Right lung (tissue), 5 donors: Measurements from ENCODE around the gene MYCBP2. TPM values are rescaled to one million over a fixed set of nuclear protein-coding genes. Genes with fewer than 3 reads are reported as not detected.
"Not testable (repeated sequence)": the region's sequence is repeated elsewhere in the genome, so short reads cannot be mapped to it uniquely, and the experiment has no call there.

Experiments
- DNase-seq, 2 donors: peaks; one replicate each; pipeline ENCODE4 v3.0.0-alpha.2; 2013
- polyA plus RNA-seq, 5 donors: library from polyadenylated mRNA; unstranded; fragments of 120-200 nt; gene quantifications; one replicate each; pipeline versions ENCODE4 v1.2.1 to v1.2.3, GENCODE V29; 2013; ENCODE audit warnings: inconsistent platforms in 1 of 5, low replicate concordance in 1 of 5; ENCODE audit not compliant: insufficient read length in 5 of 5, insufficient read depth in 1 of 5

MYCBP2 gene
- polyA plus RNA-seq, 5 donors, result 57.6 to 77.4 (median 69.5) TPM

DNA sequence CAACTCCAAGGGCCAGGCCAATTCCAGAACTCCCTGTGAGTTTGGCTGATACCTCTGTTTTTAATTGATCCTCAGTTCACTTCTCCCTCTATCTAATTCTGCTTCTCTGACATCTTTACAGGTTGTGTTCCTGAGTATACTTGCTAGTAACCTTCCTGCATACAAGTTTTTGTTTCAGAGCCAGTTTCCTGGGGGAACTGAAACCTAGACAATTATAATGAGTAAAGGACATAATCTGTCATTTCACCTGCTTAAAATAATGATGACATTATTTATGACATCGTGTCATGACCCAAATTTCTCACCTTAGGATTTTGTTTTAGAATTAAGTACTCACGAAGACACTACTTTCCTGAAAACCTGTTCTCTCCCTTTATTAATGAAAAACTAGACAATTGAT is 12.5 kb upstream of the MYCBP2 start:
- DNase-seq, result no peak

DNA sequence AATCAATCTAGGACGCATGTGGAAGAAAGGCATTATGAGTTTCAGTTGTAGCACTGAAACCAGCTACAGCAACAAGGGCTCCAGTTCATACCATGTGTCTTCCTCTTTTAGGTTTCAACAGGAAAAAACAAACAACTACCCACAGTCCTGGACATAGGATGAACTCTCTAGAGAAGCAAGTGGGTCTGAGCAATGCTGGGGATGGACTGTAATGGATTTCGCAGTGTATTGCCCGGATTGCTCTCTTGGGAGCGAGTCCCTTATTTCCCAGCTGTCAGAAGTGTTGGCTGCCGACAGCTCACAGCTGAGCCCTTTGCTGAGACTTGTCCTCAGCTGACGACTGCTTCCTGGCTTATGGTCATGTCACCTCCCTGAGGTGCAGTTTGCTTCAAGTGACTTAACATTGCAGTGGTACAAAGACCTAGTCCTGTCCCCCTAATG is 12.1 kb upstream of the MYCBP2 start:
- no peak for DNase-seq

DNA sequence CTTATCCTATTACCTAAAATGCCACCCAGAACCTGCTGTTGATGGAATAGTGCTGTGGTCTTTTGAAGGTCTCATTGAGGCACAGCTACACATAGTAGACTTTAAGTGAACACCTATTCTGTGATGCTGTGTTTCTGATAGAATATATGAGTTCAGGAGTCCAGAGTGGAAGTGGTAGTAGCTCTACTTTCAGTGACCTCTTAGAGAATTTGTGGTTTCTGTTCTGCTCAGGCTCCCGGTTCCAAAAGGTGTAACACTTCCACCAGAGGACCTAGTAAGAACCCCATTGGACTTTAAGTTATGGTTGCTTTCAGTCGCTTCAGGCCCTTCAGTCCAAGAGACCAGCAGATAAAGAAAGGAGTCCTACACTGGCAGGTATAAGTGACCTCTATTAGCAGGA is 11.4 kb upstream of the MYCBP2 start:
- DNase-seq, result no peak

DNA sequence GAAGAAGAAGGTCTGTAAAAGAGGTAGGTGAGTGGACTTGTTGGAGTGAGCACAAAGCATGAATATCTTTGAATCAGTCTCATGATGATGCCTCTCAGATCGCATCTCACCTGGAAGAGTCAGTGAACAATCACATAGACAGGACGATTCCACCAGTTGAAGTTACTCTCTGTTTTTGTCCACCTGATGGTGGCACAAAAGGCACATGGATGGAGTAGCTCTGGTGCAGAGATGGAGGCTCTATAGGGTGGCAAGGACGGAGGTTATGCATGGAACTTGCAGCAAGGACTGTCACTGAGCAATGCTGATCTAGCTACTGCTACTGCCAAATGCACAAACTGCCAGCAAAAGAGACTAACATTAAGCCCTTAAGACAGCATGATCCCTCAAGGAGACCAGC is 10.3 kb upstream of the MYCBP2 start:
- no peak for DNase-seq

DNA sequence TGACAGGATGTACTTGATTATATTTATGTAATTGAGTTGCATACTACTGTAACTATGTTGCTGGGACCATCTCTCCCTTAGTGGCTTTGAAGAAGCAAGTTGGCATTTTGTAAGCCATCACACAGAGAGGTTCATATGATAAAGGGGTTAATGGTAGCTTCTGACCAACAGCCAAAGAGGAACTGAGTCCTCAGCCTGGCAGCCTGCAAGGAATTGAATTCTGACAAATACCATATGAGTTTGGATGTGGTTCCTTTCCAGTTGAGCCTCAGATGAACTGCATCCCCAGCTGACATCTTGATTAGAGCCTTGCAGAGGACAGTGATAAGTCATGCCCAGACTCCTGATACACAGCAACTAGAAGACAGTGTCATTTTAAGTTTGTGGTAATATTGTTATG is 8.6 kb upstream of the MYCBP2 start:
- DNase-seq, result no peak

DNA sequence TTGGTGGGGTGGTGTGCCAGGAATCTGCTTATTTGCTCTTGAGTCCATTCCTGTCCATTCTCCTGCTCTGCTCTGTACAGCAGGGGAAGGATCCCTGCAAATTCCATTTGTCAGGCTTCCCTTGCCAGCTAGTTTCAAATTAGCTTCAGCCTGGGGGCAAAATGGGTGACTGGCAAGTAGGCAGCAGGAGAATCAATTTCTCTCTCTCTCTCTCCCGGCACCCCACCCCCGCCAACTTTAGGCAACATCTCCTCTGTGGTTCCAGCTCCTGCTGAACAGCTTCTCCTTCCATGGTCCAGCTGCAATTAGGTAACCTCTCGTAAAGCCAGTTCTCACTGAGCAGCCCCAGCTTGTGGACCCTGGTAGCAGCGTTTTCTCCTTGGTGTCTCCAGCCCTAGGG is 6.7 kb upstream of the MYCBP2 start:
- no peak for DNase-seq

DNA sequence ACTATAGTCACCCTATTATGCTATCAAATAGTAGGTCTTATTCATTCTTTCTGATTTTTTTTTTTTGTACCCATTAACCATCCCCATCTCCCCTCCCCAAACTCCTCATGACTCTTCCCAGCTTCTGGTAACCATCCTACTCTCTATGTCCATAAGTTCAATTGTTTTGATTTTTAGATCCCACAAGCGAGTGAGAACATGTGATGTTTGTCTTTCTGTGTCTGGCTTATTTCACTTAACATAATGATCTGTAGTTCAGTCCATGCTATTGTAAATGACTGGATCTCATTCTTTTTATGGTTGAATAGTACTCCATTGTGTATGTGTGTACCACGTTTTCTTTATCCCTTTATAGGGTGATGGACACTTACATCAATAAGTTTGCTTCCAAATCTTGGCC is 4.5 kb upstream of the MYCBP2 start:
- DNase-seq, result no peak

DNA sequence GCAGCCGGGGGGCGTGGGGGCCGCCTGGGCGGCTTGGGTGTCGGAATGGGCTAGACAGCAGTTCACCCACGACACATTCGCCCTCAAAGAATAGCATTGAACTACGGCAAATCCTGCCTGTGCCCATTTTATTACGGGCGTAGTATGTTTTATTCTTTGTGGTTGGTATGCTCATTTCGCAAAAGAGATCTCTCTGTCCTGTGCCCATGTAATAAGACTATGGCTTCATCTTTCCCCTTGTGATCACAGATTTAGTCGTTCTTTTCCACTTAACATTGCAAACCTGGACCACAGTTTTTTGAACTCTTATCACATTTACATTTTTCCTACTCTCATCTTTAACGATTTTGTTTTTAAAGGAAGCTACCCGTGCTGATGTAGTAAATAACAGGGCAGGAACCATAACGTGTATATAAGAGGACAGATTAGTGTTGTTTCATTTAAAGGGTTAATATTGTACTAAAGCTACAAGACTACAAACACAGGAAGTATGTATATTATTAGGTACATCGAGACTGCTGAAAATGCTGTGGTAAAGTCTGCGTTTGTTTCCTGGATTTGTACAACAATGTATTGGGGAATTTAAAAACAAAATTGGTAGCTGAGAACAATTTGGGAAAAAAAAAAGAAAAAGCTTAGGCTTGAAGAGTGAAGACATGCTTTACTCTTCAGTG is 3.2 kb upstream of the MYCBP2 start:
- peak; percentile 77 for DNase-seq

DNA sequence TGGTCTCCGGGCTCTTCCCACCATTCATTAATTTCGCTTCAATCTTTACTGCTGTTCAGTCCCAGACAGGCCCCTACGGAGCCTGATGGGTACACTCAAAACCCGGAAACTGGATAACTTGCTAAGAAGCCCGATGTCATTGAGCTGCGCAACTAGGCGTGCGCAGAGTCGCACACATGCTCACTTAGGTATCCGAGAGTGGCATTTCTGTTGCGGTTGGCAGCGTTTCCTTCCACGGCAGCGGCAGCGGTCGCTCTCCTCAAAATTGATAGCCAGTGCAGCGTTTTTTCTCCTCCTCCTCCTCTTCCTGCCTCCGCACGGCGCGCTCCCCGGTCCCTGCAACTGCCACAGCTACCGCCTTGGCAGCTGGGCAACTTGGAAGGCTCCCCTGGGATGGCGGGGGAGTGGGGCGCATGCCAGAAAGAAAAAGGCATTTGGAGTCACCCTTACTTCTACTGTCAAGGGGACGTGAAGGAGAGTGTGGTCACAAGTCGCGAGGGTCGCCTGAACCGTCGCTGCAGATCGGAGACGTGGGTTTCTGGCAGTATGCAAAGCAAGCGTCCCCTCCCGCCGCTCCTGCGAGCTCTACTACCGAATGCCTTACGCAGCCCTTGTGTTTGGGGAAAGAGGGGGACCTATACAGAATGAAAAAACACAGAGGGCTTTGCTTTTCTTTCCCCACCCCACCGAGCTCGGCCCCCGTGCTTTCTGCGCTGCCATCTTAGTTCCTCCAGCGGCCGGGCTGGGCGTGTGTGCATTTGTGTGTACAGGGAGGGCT is 2.4 kb upstream of the MYCBP2 start:
- peak; percentile 89 to 91 for DNase-seq

DNA sequence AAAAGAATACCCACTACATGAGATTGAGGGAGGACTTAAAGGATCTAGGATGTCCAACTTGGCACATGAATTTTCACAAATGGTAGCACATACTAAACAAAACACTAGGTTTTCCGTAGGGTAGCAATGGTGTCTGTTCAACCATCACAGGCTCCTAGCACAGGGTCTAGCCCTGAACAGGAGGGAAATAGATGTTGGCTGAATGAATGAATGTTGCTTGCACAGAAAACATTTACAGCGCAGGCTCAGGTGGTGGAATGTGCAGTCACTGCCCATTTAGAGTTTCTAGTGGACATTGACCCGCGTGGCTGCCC is 1.9 kb upstream of the MYCBP2 start:
- no peak for DNase-seq

DNA sequence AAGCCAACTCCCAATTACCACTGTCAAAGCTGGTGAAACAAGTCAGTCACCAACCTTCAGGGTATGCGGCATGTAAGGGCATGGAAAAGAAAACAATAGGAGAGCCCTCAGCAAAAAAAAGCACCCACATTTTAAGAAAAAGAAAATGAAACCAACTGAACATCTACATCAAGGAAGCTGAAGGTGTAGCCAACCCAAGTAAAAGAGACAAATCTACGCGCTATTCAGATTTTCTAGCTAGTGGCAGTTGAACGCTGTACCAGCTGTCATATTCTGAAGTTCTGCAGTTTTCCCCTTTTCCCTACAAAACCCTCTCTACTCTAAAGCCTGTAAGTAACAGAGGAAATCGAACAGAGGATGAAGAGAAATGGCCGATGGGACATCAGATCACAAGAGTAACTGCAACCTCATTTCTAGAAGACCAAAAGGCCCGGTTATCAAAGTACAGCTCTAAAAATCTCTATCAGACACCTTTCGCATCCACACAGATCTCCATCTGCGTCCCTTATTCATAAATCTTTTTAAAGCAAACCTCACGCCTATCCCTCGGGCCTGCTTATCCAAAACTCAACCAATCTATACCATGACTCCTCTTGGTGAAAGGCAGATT is 1.4 kb downstream of the MYCBP2 start:
- peak in 1 of 2 donors; percentile 17 for DNase-seq

DNA sequence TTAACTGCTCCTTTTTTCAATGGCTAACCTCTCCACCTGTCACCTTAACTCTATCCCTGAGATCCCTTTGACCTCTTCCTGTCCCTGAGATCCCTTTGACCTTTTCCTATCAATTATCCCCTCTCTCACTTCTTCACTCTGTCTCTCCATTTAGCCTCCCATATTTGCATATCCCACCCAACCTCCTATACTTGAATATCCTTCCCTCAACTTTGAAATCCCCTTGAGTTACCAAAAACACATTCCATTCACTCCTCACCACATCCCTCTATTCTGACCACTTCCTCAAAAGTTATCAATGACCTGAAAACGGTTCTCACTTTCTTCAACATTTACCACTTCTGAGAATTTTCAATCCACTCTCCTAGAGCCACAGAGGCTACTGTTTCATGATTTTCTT is 3.0 kb downstream of the MYCBP2 start:
- DNase-seq, result no peak

DNA sequence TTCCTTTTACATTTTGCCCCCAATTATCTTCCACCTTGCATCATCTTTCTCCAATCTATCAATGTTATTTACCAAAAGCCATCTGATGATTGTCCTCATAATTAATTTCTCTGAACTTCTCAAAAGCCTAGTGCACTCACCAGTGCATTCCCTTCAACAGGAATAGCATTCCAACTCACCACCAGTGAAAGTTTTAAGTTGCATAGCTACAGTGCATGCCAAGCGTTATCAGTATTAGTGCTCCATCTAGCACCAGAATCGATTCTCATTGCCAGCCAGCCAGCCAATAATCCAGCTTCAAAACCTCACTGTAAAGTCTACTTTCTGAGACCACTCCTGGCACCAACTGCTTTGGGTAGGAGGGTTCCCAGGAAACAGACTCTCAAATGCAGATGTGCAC is 7.4 kb downstream of the MYCBP2 start:
- no peak for DNase-seq

DNA sequence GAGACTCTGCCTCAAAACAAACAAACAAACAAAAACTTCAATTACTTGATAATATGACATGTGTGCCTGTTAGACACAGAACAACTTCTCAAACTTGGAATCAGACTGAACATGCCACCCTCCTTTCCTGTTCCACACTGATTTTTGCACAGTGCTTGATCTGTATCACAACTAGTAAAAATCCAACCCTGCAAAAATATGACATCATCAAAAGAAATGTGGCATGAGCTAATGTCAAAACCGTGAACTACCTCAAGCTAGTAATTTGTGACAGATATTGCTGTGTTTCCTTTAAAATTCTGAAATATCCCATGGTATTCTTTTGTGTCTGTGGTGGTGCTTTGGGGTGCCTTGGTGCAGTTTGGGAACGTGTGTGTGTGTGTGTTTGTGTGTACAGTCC is 8.2 kb downstream of the MYCBP2 start:
- DNase-seq, result no peak

DNA sequence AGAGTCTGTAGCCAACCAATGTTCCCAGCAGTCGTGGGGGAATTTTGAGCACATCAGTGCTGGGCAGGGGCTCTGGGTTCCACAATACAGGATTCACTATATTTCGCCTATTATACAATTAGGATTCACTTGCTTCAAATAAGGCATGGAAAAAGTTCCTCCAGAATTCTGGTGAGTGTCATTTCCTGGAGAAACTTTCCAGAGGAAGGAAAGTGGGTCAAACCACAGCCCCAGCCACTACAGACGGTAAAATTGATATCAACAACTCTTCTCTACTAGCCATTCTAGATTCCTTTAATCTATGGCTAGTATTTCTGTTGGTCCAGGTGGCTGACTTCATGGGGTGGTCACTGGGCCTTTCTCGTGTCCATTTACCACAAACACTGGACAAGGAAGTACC is 10.5 kb downstream of the MYCBP2 start:
- no peak for DNase-seq

DNA sequence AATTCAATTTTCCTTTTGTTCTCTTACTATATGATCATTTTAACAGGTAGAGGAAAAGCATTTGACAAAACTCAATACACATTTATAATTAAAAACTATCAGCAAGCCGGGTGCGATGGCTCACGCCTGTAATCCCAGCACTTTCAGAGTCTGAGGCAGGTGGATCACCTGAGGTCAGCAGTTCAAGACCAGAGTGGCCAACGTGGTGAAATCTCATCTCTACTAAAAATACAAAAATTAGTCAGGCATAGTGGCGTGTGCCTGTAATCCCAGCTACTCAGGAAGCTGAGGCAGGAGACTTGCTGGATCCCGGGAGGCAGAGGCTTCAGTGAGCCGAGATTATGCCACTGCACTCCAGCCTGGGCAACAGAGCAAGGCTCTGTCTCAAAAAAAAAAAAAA is 11.4 kb downstream of the MYCBP2 start:
- DNase-seq, result not testable (repeated sequence)

DNA sequence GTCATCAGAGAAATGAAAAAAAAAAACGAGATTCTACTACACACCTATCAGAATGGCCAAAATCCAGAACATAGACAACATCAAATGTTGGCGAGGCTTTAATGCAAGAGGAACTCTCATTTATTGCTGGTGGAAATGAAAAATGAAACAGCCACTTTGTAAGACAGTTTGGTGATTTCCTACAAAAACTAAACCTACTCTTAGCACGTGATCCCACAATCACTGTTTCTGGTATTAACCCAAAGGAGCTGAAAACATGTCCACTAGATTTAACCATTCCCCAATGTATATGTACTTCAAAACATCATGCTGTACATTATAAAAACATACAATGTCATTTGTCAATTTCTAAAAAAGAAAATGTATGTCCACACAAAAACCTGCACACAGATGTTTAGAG is 13.0 kb downstream of the MYCBP2 start:
- DNase-seq, result no peak

DNA sequence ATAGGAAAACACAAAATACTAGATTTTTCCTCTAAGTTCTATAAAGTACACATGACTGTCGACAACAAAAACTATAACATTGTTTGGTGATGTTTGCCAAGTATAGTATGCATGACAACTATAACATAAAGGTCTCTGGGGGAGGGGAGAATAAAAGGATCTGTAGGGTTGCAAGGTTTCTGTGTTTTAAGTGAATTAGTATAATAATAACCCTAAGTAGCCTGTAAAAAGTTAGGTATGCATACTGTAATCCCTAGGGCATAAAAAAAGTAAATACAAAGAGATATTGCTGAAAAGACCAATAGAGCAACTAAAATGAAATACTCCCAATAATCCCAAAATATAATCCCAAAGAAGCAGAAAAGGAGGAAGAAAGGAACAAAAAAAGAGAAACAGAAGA is 14.6 kb downstream of the MYCBP2 start:
- DNase-seq, result no peak

DNA sequence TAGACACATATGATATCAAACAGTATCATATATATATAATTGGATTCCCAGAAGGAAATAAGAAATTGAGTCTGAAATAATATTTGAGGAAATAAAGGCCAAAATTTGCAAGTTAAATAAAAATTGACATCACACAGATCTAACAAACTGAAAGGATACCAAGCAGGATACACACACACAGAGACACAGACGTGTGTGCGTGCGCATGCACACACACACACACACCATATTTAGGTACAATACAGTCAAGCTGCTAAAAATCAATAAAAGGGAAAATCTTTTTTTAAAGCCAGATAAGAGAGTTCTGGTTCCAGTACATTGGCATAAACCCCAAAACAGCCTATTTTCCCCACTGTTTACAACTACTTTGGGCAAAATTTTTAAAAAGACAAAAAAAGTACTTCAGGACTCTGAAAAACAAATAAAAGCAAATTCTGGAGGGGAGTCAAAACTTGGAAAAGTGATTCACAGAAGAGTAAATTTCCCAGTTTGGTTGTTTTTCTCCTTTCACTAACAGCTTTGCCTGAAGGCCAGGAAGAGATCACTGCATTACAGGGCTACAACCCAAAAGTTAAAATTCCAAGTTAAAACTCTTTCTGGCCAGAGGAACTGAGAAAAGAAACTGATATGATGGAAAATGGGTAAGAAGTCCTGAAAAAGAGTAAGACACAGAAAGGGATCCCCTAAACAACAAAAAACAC is 16.2 kb downstream of the MYCBP2 start:
- no peak for DNase-seq

DNA sequence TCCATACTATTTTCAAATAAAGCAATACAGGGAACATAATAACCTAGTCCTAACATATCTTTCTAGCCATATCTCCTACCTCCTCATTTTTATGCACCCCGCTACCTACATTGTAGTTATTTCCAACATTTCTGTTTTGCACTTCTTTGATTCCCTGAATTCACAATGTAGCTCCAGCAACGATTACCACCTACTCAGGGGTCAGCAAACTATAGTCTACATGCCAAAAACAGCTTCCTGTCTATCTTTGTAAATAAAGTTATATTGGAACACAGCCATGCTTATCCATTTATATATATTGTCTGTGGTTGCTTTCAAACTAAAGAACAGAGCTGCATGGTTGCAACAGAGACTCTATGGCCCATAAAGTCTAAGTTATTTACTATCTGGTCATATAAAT is 16.7 kb downstream of the MYCBP2 start:
- no peak for DNase-seq

DNA sequence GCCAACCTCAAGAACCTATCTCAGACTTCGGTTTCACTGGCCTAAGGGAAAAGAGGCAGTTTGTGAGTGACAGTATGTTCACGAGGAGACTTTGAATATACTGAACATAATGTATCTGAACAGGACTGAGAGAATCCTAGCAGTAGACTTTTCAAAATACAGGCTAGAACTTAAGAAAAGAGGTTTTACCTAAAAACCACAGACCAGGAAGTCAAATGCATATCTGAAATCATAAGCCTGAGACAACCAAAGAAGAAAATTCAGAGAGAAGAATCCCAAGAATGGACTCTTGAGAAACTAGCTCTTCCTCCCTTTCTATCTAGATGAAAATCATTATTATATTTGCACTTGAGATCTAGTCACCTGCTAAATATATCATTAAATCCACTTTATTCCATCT is 17.6 kb downstream of the MYCBP2 start:
- no peak for DNase-seq

DNA sequence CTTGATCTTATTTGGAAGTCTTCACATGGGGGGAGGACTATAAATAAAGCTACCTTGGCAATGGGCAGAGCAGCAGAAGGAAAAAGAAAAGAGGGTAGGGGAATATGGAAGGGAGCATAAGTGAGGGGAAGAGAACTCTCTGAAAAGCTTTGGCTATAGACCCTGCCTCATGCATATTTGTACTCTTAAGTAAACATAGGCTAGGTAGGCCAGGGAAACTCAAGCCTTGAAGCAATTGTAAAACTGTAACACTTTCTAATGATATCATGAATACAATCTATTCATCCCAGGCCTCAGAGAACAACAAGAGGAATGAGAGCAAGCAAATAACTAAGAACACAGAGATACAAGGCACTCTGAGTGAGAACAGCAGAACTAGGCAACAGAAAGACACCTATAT is 20.4 kb downstream of the MYCBP2 start:
- no peak for DNase-seq

DNA sequence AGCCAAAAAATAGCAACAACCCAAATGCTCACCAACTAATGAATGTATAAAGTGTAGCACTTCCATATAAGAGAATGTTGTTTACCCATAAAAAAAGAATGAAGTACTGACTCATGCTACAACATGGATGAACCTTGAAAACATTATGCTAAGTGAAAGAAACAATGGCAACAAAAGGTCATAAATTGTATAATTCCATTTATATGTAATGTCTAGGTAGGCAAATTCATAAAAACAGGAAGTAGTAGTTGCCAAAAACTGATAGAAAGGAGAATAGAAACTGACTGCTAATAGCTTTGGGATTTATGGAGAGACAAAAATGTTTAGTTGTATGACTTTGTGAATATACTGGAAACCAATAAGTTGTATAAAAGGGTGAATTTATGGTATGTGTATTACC is 21.6 kb downstream of the MYCBP2 start:
- no peak for DNase-seq
